H1 (cell line): ENCODE data around the gene TSFM. TPM values are rescaled to one million over a fixed set of nuclear protein-coding genes. Genes with fewer than 3 reads are reported as not detected.
A peak's percentile ranks its signal among the peaks of the same experiment; 100 is the strongest.

Experiments used
- CTCF ChIA-PET: fragments of 300-600 bp; sonication (Branson Sonifier 250); formaldehyde crosslinking; loops from one replicate; lab custom pipeline; 2021; ENCODE audit not compliant: partially characterized antibody; lab: Charles Lee
- POLR2A ChIA-PET: fragments of 300-600 bp; sonication (Branson Sonifier 250); formaldehyde crosslinking; loops from one replicate; lab custom pipeline; 2021; ENCODE audit warnings: inconsistent platforms; ENCODE audit not compliant: partially characterized antibody; lab: Charles Lee
- DNase-seq, 2 experiments: peaks; one replicate each; pipeline versions ENCODE4 v3.0.0 to v3.0.0-alpha.2; 2010 to 2022; ENCODE audit warnings: low spot score in 2 of 2, low read depth in 1 of 2, mixed read lengths in 1 of 2
- FAIRE-seq: peaks from 2 replicates; lab custom pipeline; 2011; peaks lifted over from hg19 to GRCh38; lab: Jason Lieb, UNC
- H2AFZ ChIP-seq: 2 replicates; pipeline ENCODE4 v1.8.1; 2012; ENCODE audit warnings: low read length, inconsistent platforms
- H2AK5ac ChIP-seq: 2 replicates; pipeline ENCODE4 v1.6.1; 2013; ENCODE audit warnings: low read depth, low read length
- H2BK120ac ChIP-seq: replicated peaks from 2 replicates; pipeline ENCODE3; 2013; ENCODE audit warnings: low read depth, low read length, inconsistent platforms
- H2BK12ac ChIP-seq: 2 replicates; pipeline ENCODE4 v1.6.1; 2013; ENCODE audit warnings: low read depth, low read length
- H2BK15ac ChIP-seq: 2 replicates; pipeline ENCODE4 v1.6.1; 2013; ENCODE audit warnings: low read length
- H2BK20ac ChIP-seq: 2 replicates; pipeline ENCODE4 v1.6.1; 2013; ENCODE audit warnings: low read length
- H2BK5ac ChIP-seq: 2 replicates; pipeline ENCODE4 v1.6.1; 2013; ENCODE audit warnings: low read depth, low read length
- H3K14ac ChIP-seq: 2 replicates; pipeline ENCODE4 v1.6.1; 2013; ENCODE audit warnings: inconsistent platforms; ENCODE audit not compliant: insufficient read length
- H3K18ac ChIP-seq: 2 replicates; pipeline ENCODE4 v1.6.1; 2013; ENCODE audit warnings: low read length; ENCODE audit errors: extremely low read depth
- H3K23ac ChIP-seq: 2 replicates; pipeline ENCODE4 v1.6.1; 2013; ENCODE audit warnings: inconsistent platforms; ENCODE audit not compliant: insufficient read length
- H3K23me2 ChIP-seq: 2 replicates; pipeline ENCODE4 v1.6.1; 2013; ENCODE audit warnings: low read depth, low read length
- H3K27ac ChIP-seq: 2 replicates; pipeline ENCODE4 v1.6.1; 2011; ENCODE audit warnings: low read depth, low read length, inconsistent platforms
- H3K27me3 ChIP-seq, 4 experiments: replicated peaks in 1 of 4; 1 replicate in 1 of 4; 2 replicates in 3 of 4; pipeline versions ENCODE4 v1.6.1 to v1.8.1; 2011 to 2013; ENCODE audit warnings: low read length in 3 of 4, mild to moderate bottlenecking in 3 of 4, inconsistent platforms in 2 of 4, mixed read lengths in 2 of 4, moderate library complexity in 1 of 4; ENCODE audit not compliant: control insufficient read depth in 3 of 4, insufficient read depth in 3 of 4; ENCODE audit errors: extremely low read depth in 1 of 4
- H3K36me3 ChIP-seq, 4 experiments: 2 replicates each; pipeline versions ENCODE4 v1.6.1 to v1.8.1; 2011 to 2013; ENCODE audit warnings: mild to moderate bottlenecking in 4 of 4, low read length in 3 of 4, moderate library complexity in 2 of 4, control low read depth in 1 of 4, inconsistent platforms in 1 of 4; ENCODE audit not compliant: insufficient read depth in 4 of 4, control insufficient read depth in 2 of 4
- H3K4ac ChIP-seq: replicated peaks from 2 replicates; pipeline ENCODE3; 2013; ENCODE audit warnings: low read length, low read depth, mixed read lengths, inconsistent platforms; ENCODE audit not compliant: insufficient read length
- H3K4me1 ChIP-seq, 4 experiments: replicated peaks in 1 of 4; 1 replicate in 1 of 4; 2 replicates in 3 of 4; pipeline versions ENCODE4 v1.6.1 to v1.8.1; 2011 to 2013; ENCODE audit warnings: low read length in 3 of 4, inconsistent platforms in 2 of 4, mixed read lengths in 1 of 4; ENCODE audit not compliant: insufficient read depth in 4 of 4, control insufficient read depth in 3 of 4
- H3K4me2 ChIP-seq, 2 experiments: 2 replicates each; pipeline versions ENCODE4 v1.6.1 to v1.8.1; 2011 to 2013; ENCODE audit warnings: low read depth in 2 of 2, low read length in 2 of 2, control low read depth in 1 of 2, inconsistent platforms in 1 of 2, mild to moderate bottlenecking in 1 of 2; ENCODE audit not compliant: insufficient read depth in 1 of 2
- H3K4me3 ChIP-seq, 4 experiments: fragments of 200-600, 300-600 bp in 1 of 4; sonication (generic), shearing (Covaris generic), sonication (Bioruptor Twin) in 1 of 4; 2 replicates each; pipeline versions ENCODE4 v1.5.1 to v1.8.1; 2011 to 2016; ENCODE audit warnings: low read length in 4 of 4, low read depth in 3 of 4, control low read depth in 2 of 4, inconsistent platforms in 2 of 4, mild to moderate bottlenecking in 2 of 4, mixed read lengths in 1 of 4, moderate library complexity in 1 of 4; ENCODE audit not compliant: insufficient read depth in 2 of 4; ENCODE audit errors: extremely low read depth in 1 of 4
- H3K56ac ChIP-seq: replicated peaks from 2 replicates; pipeline ENCODE3; 2013; ENCODE audit warnings: low read depth, mild to moderate bottlenecking, mixed read lengths, low read length, inconsistent platforms; ENCODE audit not compliant: insufficient read length
- H3K79me1 ChIP-seq: 2 replicates; pipeline ENCODE4 v1.6.1; 2013; ENCODE audit warnings: low read depth, low read length, control low read depth
- H3K79me2 ChIP-seq, 2 experiments: 2 replicates each; pipeline versions ENCODE4 v1.6.1 to v1.8.1; 2012 to 2013; ENCODE audit warnings: low read length in 2 of 2, mild to moderate bottlenecking in 2 of 2, inconsistent platforms in 1 of 2; ENCODE audit not compliant: insufficient read depth in 2 of 2, control insufficient read depth in 1 of 2
- H3K9ac ChIP-seq, 4 experiments: replicated peaks in 1 of 4; 1 replicate in 1 of 4; 2 replicates in 3 of 4; pipeline versions ENCODE4 v1.6.1 to v1.8.1; 2011 to 2013; ENCODE audit warnings: low read depth in 3 of 4, low read length in 3 of 4, control low read depth in 2 of 4, mild to moderate bottlenecking in 2 of 4, moderate library complexity in 2 of 4, inconsistent platforms in 1 of 4; ENCODE audit errors: extremely low read depth in 1 of 4
- H3K9me3 ChIP-seq, 2 experiments: 2 replicates each; pipeline versions ENCODE4 v1.6.1 to v1.8.1; 2012 to 2013; ENCODE audit warnings: mild to moderate bottlenecking in 2 of 2, moderate library complexity in 2 of 2, control low read depth in 1 of 2, inconsistent platforms in 1 of 2, low read depth in 1 of 2, low read length in 1 of 2, mixed read lengths in 1 of 2; ENCODE audit not compliant: insufficient read depth in 2 of 2
- H4K20me1 ChIP-seq, 2 experiments: replicated peaks in 1 of 2; 2 replicates each; pipeline versions ENCODE3 to v1.8.1; 2011 to 2013; ENCODE audit warnings: inconsistent platforms in 2 of 2, low read length in 2 of 2, mild to moderate bottlenecking in 1 of 2; ENCODE audit not compliant: insufficient read depth in 2 of 2, control insufficient read depth in 1 of 2
- H4K5ac ChIP-seq: 2 replicates; pipeline ENCODE4 v1.6.1; 2013; ENCODE audit warnings: low read length, low read depth, mixed read lengths, inconsistent platforms; ENCODE audit not compliant: insufficient read length
- H4K8ac ChIP-seq: 2 replicates; pipeline ENCODE4 v1.8.0; 2013; ENCODE audit warnings: mild to moderate bottlenecking, moderate library complexity, low read length, inconsistent platforms; ENCODE audit not compliant: insufficient read depth; ENCODE audit errors: extremely low read depth
- H4K91ac ChIP-seq: replicated peaks from 2 replicates; pipeline ENCODE3; 2013; ENCODE audit warnings: low read length, mixed read lengths, inconsistent platforms; ENCODE audit not compliant: insufficient read length
- ASH2L ChIP-seq: fragments of 200-600, 300-600 bp; sonication (generic); IDR thresholded peaks from one replicate; pipeline ENCODE4 v1.7.1; 2017; ENCODE audit warnings: low read length
- CEBPB ChIP-seq: IDR thresholded peaks from 2 replicates; pipeline ENCODE4 v1.6.1; 2012; ENCODE audit warnings: low read depth, low read length
- CREB1 ChIP-seq: IDR thresholded peaks from 2 replicates; pipeline ENCODE4 v1.6.1; 2012; ENCODE audit warnings: inconsistent platforms
- EZH2 ChIP-seq: fragments of 200-600 bp; sonication (generic); IDR thresholded peaks from 2 replicates; pipeline ENCODE4 v1.7.1; 2012; ENCODE audit warnings: low read depth, mild to moderate bottlenecking, moderate library complexity, low read length, inconsistent platforms; ENCODE audit not compliant: severe bottlenecking
- FOSL1 ChIP-seq: IDR thresholded peaks from 2 replicates; pipeline ENCODE4 v1.6.1; 2011; ENCODE audit warnings: mild to moderate bottlenecking, low read depth, low read length, moderate library complexity; ENCODE audit not compliant: insufficient read depth
- MAFK ChIP-seq: IDR thresholded peaks from 2 replicates; pipeline ENCODE4 v1.6.1; 2012; ENCODE audit warnings: low read depth, mild to moderate bottlenecking, improper control_type of control experiment, low read length
- NRF1 ChIP-seq: IDR thresholded peaks from 2 replicates; pipeline ENCODE4 v1.6.1; 2011; ENCODE audit warnings: mild to moderate bottlenecking, low read depth, low read length, improper control_type of control experiment
- PHF8 ChIP-seq: fragments of 200-600 bp; sonication (generic); conservative IDR thresholded peaks from 2 replicates; pipeline ENCODE4 v1.7.1; 2012; ENCODE audit warnings: low read depth, mild to moderate bottlenecking, inconsistent platforms, low read length, moderate library complexity
- POU5F1 ChIP-seq: IDR thresholded peaks from 2 replicates; pipeline ENCODE4 v1.6.1; 2011; ENCODE audit warnings: low read depth, mild to moderate bottlenecking, low read length, moderate library complexity
- SAP30 ChIP-seq: fragments of 300-600 bp; sonication (generic); IDR thresholded peaks from 2 replicates; pipeline ENCODE4 v1.7.1; 2012; ENCODE audit warnings: low read length, moderate library complexity, mild to moderate bottlenecking, inconsistent platforms; ENCODE audit not compliant: insufficient read depth, insufficient replicate concordance
- SIN3A ChIP-seq, 2 experiments: IDR thresholded peaks in 1 of 2; conservative IDR thresholded peaks in 1 of 2; 2 replicates each; pipeline ENCODE4 v1.6.1; 2011 to 2012; ENCODE audit warnings: low read length in 2 of 2, improper control_type of control experiment in 1 of 2, low read depth in 1 of 2, mild to moderate bottlenecking in 1 of 2
- WGBS, 2 experiments: shearing (Covaris generic) in 1 of 2; methylation state at CpG; one replicate each; pipeline versions ENCODE4 v1.1.6 to v1.1.7; 2013 to 2015; ENCODE audit warnings: low lambda C conversion rate in 2 of 2, mixed read lengths in 2 of 2, inconsistent platforms in 1 of 2, low coverage in 1 of 2, missing lambda C conversion rate in 1 of 2; ENCODE audit not compliant: insufficient replicate concordance in 2 of 2, insufficient coverage in 1 of 2, insufficient read length in 1 of 2; ENCODE audit errors: extremely low coverage in 1 of 2, missing lambda C conversion rate in 1 of 2; 5-methylcytosine and 5-hydroxymethylcytosine counted together
- polyA plus RNA-seq, 7 experiments: library from polyadenylated mRNA; depleted of rRNA in 3 of 7; stranded (reverse) in 5 of 7; unstranded in 2 of 7; fragments of >200 nt in 5 of 7; fragments of 200-250 nt in 2 of 7; gene quantifications; 1 replicate in 5 of 7; 2 replicates in 1 of 7; 4 replicates in 1 of 7; pipeline versions ENCODE4 v1.2.1 to v1.2.3, GENCODE V29; 2011 to 2013; ENCODE audit warnings: missing spikeins in 2 of 7, mixed read lengths in 2 of 7
- total RNA-seq: library from RNA; stranded (reverse); fragmentation: NEBNext Ultra II Directional; extraction: Animal tissue kit (Norgen Biotek cat#: 25700); gene quantifications from 2 replicates; pipeline ENCODE4 v1.2.1, GENCODE V29; 2021
- TF ChIP-seq, protein P1 (sequence below): IDR thresholded peaks from 2 replicates; pipeline ENCODE4 v1.6.1; 2012; ENCODE audit warnings: low read length, inconsistent platforms

TSFM gene
- total and polyA plus RNA-seq, 2 of the 8 experiments (the other 6 are each of a cell fraction or from before 2014, with no cell fraction given): 17.4 to 49.8 TPM

DNA sequence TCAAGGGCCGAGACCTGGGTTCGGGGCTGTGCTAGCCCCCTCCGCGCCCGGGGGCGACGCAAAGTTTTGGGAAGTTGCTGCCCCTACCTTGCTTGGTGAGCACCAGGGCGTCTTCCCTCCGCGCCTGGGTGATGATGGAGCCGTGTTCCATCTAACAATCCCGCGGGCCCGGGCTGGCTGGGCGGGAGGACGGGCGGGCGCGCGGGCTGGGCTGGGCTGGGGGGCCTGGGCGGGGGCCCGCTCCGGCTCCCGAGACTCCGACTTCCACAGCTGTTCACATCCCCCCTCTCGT lies 63.6 kb downstream of the TSFM start:
- Histone ChIP-seq H3K56ac (peak overlapping the region; percentile 75), H2BK5ac (peak overlapping the region; percentile 98), H3K9me3 (no peaks in the 10 kb centered on the region), H2BK20ac (no peak overlapping the region), H2AFZ (no peak overlapping the region), H3K4me2 (peak overlapping the region; percentile 74 to 84), H3K36me3 (no peaks in the 10 kb centered on the region), H4K8ac (peak overlapping the region; percentile 93; the same call in 1 of the 2 replicates), H2BK15ac (no peak overlapping the region), H2BK12ac (no peak overlapping the region), H3K4me1 (peaks cover 9 to 34% (median 20%) of the 10 kb centered on the region in 4 experiments), H4K5ac (peak overlapping the region; percentile 44), H4K91ac (peak overlapping the region; percentile 59), H2BK120ac (no peak overlapping the region), H3K14ac (no peak overlapping the region), H3K9ac (peak overlapping the region; percentile 92 to 99 (median 94)), H3K4me3 (peak overlapping the region; percentile 86 to 98 (median 94)), H3K27ac (peak overlapping the region; percentile 99), H2AK5ac (peak overlapping the region; percentile 16; the same call in 1 of the 2 replicates), H3K79me2 (peaks cover 13 to 49% of the 10 kb centered on the region in 2 experiments), H4K20me1 (peaks cover 4 to 9% of the 10 kb centered on the region in 2 experiments), H3K18ac (peak overlapping the region; percentile 91), H3K79me1 (peaks cover 2% of the 10 kb centered on the region; the same call in 1 of the 2 replicates), H3K27me3 (no peaks in the 10 kb centered on the region), H3K4ac (no peak overlapping the region), H3K23ac (no peak overlapping the region), H3K23me2 (peaks cover 9% of the 10 kb centered on the region; the same call in 1 of the 2 replicates)
- no peak for DNase-seq
- 0% methylated on average over 3 of the region's 26 CpGs; no CpG with 5 or more reads in 1 of the 2 experiments for WGBS, 2 experiments
- no peak for FAIRE-seq
- CTCF ChIA-PET: interaction anchor here (0.9 to 4.4 kb wide), 10 partner anchors 11 to 235 kb away, joined by 3 to 44 read pairs (median 6); partner anchors contain the start of genes ARHGEF25 and TSFM
- POLR2A ChIA-PET: interaction anchor here (0.7 to 29.9 kb wide), 15 partner anchors 3 to 74 kb away, joined by 3 to 722 read pairs (median 11); partner anchors contain the start of genes AVIL, CTDSP2, EEF1AKMT3 and METTL1
- TF ChIP-seq CEBPB: no peak
- no peak for TF ChIP-seq SIN3A (conservative IDR thresholded peaks at IDR 0.05 in 1 of 2, IDR thresholded peaks at IDR 0.05 in 1 of 2; ENCODE audit: low read depth in 1 of 2, low read length in 2 of 2)
- TF ChIP-seq CREB1: no peak
- no peak for TF ChIP-seq POU5F1
- peak; percentile 41; the same call in 1 of the 2 replicates for TF ChIP-seq PHF8
- TF ChIP-seq FOSL1: no peak
- no peak for TF ChIP-seq EZH2
- TF ChIP-seq, protein P1, sequence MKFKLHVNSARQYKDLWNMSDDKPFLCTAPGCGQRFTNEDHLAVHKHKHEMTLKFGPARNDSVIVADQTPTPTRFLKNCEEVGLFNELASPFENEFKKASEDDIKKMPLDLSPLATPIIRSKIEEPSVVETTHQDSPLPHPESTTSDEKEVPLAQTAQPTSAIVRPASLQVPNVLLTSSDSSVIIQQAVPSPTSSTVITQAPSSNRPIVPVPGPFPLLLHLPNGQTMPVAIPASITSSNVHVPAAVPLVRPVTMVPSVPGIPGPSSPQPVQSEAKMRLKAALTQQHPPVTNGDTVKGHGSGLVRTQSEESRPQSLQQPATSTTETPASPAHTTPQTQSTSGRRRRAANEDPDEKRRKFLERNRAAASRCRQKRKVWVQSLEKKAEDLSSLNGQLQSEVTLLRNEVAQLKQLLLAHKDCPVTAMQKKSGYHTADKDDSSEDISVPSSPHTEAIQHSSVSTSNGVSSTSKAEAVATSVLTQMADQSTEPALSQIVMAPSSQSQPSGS: no peak
- no peak for TF ChIP-seq MAFK
- TF ChIP-seq ASH2L: peak; percentile 33
- peak; percentile 25 for TF ChIP-seq SAP30
- TF ChIP-seq NRF1: no peak
